T follicular helper cell (primary cell): Measurements from ENCODE around the gene FICD.
A peak's percentile ranks its signal among the peaks of the same experiment; 100 is the strongest.

Experiments used
- DNase-seq: peaks from one replicate; pipeline ENCODE4 v3.0.0-alpha.2; 2020; ENCODE audit warnings: low read depth

Gene FICD

DNA sequence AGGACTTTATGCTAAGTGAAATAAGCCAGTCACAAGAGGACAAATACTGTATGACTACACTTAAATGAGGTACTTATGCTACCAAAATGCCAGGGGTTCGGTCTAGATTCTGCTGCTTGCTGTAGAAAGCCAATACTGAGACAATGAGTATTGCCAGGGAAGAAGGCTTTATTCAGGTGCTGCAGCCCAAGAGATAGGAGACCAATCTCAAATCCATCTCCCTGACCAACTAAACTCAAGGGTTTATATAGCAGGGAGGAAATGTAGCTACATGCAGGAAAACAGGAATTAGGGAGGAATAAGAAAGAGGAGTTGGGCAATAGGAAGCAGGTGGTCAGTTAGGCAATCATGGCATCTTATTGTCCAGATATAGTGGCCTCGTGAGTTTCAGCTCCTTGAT is 12.2 kb upstream of the FICD start:
- no peak for DNase-seq

DNA sequence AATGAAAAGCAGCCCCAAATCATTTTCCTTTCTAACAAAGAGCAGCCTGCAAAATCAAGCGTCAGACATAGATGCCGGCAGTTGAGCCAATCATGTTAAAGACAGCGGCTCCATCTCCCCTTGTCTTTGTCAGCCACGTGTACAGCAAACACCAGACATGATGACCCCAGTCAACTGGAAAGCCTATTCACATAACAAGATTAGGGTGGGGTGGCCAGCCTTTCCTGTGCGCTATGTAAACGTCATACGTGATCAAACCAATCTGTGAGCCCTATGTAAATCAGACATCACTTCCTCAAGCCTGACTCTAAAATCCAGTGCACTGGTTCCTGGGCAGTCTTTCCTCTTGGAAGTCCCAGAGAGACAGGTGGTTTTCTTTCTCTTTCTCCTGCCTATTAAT is 9.9 kb upstream of the FICD start:
- DNase-seq: no peak

DNA sequence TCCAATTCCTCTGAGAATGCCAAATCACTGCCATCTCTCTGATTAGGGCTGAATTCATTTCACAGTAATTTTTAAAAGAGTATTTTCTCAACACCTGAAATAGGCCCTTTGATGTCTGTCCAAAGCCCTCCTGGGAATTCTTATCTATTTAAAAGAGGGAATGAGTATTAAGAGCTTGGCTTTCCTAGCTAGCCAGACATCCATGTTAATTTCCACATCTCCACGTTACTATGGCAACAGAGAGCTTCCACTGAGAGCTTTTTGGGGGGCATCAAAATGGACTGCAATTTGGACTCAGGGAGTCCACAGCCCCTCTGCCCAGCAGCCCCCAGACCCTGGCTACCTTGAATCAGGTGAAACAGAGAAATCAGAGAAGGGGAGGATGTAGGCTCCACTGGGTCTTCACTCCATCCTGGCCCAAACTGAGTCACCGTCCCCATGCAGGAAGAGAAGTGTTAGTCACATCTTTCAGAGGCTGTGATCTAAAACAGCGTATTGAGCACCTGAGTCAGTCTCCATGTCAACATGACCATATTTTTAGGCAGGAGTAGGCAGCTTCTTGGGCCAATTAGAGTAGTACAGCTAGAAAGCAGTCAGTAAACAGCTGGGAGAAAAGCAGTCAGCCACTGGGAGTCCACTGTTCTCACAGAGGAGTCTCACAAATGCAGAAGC is 7.0 kb upstream of the FICD start:
- DNase-seq: no peak

DNA sequence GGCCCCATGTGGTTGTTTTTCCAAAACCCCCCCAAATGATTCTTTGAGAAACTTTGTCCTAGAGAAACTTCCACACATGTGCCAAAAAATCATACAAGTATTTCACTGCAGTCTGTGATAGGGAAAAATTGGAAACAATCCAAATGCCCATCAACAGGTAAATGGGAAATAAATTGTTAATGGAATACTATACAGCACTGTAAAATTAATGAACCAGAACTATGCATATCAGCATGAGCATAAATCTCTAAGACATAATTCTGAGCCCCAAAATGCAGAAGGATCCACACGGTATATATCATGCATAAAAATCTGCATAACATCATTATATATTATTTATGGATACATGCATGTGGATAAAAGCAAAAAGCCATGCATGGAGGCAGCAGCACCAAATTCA is 5.3 kb upstream of the FICD start:
- no peak for DNase-seq

DNA sequence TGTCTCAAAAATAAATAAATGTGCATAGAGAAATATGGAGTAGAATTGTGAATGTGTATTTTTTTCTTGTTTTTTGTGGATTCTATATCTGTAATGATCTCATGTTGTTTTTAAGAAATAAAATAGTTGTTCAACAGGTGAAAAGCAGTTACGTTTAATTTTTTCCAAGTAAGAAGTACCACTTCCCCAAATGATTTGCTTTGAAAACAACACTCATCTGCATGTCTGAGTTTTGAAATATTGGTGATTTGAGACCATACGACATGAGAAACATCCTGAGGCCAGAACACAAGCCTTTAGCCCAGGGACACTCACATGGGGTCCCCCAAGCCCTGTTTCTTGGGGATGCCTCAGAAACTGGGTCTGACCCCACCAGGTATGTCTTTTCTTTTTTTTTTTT is 4.2 kb upstream of the FICD start:
- DNase-seq: no peak

DNA sequence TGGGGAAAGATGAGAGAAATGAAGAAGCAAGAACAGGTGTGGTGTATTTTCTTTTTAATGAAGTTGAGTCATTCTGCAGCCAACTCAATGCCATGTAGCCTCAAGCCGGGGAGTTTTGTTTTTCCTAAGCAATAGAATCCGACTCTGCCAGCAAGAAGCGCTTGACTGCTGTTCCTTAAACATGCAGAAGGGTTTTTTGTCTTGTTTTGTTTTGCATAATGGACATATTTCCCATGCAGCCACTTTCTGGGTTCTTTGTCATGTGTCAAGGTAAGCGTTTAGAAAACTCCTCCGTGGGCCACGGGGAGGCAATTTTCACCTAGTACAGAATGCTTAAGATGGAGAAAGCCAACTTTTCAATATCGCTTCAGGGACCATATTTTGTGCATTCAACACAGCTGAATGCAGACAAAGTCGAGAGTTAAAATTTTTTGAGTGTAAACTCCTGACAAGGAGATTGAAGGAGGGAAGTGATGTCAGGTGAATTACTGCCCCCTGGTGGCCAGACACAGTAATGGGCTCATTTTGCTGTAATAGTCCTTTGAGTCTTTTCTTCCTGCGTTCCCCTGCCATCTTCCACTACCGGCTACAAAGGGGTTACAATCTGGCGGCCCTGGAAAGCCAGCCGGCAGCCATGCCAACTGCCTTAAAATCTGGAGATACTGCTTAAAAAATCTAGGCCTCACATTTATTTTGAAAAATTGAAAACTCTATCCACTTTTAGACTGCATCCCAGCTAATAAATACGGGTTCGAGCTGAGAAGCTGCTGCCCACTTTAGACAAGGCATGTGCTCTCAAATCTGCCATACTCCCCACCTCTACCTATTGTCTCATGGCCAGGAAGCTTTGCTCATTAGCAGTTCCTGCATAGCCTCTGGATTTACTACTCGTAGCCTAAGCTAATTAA is 3.2 kb upstream of the FICD start:
- DNase-seq: peak; percentile 66

DNA sequence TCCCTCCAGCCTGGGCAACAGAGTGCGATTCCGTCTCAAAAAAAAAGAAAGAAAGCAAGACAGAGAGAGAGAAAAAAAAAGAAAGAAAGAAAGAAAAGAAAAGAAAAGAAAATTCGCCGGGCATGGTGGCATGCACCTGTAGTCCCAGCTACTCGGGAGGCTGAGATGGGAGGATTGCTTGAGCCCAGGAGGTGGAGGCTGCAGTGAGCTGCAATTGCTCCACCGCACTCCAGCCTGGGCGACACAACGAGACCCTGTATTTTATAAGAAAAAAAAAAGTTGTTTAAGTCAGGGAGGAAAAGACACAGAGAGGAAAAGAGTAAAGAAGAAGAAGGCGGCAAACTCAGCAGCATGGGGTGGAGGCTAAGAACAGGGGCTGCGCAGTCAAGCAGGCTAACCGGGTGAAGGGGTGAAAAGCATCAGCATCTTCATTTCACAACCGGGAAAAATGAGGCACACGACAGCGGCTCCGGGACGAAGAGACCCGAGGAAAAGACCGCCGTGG is 557 bp upstream of the FICD start:
- DNase-seq: no peak

DNA sequence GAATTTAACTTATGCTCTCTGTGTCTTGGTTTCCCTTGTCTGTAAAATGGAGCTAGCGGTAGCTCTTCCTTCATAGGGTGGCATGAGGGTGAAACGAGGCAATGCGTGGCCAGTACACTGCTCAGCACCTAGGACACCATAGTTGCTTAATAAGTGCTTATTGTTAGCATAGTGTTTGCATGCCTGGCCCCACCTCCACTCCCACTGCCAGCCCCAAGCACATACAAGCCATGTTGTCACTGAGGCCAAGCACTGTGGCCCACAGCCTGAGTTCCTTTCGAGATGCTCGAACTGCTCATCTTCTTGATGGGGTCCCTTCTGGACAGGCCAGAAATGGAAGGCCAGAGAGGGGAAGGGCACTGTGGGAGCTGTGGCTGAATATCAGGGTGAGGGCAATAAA is 839 bp downstream of the FICD start:
- DNase-seq: no peak

DNA sequence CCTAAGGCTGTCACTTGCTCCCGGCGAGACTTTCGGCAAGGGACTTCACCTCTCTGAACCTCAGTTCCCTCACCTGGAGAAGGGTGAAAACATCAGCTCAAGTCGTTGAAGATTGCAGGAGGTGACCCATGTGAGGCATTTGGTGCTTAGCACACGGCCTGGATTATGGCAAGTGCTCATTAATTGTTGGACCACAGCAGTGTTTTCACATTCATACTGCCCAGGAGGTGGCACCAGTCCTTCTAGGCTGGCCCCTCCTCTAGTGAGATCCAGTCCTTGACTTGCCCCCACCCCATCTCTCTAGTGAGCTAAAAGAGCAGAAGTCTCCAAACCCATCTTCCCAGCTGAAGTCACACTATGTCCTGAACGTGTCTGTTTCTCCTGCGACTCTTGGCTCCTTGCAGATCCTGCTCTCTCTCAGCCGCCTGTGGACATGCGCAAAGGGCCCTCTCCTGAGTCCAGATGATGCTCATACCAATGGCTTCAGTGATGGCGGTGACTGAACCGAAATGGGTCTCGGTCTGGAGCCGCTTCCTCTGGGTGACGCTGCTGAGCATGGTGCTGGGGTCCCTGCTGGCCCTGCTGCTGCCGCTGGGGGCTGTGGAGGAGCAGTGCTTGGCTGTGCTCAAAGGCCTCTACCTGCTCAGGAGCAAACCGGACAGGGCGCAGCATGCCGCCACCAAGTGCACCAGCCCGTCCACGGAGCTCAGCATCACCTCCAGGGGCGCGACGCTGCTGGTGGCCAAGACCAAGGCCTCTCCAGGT is 1.6 kb downstream of the FICD start:
- DNase-seq: no peak

DNA sequence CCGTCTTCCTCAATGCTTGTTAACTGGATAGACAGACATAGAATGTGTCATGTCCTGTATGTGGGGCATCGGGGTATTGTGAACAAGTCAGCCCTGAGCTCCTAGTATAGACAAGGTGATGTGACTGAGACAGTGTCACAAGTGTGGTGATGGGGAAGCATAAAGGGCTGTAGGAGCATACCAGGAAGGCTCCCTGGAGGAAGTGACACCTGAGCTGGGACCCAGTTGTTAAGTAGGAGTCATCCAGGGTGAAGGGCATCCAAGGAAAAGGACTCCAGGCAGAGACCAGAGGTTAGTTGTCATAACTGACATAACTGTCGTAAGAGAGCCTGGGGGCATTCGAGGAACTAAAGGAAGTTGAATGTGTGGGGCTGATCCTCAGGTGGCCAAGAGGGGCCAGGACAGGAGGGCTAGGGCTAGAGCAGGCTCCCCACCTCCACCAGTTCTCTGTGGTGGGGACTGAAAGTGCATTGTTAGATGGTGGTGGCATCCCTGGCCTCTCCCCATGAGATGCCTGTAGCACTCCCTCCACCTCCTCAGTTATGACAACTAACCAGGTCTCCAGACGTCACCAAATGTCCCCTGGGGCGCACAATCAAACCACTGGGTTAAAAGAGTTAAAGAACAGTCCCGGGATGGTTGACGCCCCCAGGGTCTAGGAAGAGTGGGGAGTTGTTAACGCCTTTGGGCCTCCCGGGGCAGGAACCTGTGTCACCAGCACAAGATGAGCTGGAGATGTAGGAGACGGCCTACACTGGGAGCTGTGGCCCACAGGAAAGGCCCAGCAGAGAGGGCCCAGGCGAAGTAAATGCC is 2.4 kb downstream of the FICD start:
- DNase-seq: no peak

DNA sequence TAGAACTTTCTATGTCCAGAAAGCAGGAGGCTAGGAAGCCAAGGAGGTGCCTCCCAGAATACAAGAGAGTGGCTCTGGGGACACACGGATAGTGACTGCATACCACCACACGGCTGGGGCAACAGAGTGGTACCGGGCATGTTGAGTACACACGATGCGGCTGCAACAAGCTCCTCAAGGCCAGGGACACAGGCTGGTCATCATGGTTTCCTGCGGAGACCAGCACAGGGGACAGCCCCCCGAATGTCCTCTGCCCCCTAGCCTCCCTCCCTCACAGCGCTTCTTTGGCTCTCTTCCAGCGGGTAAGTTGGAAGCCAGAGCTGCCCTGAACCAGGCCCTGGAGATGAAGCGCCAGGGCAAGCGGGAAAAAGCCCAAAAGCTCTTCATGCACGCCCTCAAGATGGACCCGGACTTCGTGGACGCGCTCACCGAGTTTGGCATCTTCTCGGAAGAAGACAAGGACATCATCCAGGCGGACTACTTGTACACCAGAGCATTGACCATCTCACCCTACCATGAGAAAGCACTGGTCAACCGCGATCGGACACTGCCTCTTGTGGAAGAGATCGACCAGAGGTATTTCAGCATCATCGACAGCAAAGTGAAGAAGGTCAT is 3.1 kb downstream of the FICD start:
- DNase-seq: no peak

DNA sequence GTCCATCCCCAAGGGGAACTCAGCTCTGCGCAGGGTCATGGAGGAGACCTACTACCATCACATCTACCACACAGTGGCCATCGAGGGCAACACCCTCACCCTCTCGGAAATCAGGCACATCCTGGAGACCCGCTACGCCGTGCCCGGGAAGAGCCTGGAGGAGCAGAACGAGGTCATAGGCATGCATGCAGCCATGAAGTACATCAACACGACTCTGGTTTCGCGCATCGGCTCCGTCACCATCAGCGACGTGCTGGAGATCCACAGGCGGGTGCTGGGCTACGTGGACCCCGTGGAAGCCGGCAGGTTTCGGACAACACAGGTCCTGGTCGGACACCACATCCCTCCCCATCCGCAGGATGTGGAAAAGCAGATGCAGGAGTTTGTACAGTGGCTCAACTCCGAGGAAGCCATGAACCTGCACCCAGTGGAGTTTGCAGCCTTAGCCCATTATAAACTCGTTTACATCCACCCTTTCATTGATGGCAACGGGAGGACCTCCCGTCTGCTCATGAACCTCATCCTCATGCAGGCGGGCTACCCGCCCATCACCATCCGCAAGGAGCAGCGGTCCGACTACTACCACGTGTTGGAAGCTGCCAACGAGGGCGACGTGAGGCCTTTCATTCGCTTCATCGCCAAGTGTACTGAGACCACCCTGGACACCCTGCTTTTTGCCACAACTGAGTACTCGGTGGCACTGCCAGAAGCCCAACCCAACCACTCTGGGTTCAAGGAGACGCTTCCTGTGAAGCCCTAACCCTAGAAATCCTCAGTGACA is 3.8 kb downstream of the FICD start:
- DNase-seq: no peak

DNA sequence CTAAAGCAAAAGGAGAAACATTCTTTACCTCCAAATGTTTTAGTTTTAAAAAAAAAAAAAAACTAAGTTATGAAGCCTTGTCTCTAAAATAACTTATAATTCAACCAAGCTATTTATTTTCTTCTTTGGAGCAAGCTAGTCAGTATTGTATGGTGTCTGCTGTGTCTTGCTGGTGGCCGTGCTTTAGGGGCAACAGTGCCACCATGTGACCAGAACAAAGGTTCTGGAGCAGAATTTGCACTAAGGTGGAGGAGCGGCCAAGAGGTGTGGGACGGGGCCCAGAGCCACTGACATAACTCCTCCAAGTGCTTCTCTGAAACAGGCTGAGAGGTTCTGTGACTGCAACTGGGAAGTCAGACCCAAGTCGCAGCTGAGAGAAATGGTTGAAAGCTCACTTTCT is 4.5 kb downstream of the FICD start:
- no peak for DNase-seq

DNA sequence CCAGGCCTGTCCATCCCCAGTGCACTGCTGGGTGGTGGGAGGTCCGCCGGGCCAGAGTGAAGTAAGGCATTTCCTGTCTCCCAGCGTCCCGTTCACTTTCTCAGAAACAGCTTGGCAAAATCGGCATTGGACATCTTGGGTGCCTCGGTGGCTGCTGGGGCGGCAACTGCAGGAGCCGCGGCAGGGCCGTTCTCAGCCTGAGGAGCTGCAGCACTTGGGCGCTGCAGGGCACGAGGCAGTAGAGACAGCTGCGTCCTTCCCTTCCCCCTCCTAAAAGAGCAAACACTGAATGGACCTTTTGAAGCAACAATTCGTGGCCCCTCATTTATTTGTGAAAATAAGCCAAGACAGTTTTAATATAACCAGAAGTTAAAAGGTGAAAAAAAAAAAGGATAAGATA is 8.3 kb downstream of the FICD start:
- DNase-seq: no peak

DNA sequence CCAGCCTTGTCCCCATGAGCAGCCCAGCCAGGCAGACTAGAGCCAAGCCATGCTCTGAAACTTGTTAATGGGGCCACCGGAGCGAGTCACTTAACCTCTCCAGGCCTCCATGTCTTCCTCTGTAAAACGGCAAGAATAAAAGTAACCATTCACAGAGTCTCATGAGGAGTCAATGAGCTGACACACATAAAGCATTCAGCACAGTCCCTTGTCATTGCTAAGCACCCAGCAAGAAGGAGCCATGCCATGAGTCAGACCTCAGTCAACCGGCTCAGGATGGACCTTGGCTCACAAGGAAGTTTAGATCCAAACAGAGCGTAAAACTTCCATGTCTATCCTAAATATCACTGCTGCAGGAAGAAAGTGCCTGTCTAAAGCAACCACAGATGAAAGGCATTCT is 10.6 kb downstream of the FICD start:
- DNase-seq: no peak

DNA sequence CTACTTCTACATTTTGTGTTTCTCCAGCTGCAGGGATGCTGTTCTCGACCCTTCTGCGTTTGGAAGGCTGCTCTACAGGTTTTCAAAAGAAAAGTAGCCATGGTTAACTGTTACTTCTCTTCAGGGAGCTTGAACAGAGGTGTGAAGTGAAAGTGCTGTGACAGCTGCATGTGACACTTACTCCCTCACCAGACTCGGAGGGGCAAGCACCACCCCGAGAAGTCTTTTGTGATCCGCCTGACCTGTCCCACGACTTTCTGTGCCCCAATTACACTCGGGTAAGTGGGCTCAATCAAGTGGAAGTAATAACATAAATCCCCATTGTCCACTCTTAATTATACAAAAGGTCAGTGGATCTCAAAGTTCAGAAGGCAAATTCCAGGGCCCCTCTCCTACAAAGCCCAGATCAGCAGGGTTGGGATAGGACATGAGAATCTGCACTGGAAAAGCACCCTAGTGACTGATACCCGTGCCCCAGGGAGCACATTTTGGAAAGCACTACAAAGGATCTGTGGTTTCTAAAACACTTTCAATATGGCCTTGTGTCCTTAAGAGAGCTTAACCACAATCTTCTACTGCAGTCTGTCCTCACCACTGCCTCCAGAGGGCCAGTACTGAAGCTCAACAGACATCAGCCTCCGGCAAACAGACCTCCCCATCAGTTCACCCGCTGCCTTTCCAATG is 11.5 kb downstream of the FICD start:
- no peak for DNase-seq

DNA sequence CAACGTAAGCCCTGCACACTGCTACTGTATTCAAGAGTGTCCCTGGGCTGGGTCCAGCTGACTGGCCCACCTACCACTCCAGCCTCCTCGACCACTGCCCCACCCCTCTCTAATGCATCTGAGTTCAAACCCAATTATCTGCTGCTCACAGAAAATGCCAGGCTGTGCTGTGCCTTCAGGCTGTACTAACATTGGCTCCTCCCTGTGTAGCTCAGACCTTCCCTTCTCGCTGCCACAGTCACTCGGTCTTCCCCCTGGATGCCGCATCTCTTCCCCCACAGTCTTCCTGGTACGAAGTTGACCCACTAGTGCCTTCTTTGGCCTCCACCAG is 12.1 kb downstream of the FICD start:
- DNase-seq: no peak

DNA sequence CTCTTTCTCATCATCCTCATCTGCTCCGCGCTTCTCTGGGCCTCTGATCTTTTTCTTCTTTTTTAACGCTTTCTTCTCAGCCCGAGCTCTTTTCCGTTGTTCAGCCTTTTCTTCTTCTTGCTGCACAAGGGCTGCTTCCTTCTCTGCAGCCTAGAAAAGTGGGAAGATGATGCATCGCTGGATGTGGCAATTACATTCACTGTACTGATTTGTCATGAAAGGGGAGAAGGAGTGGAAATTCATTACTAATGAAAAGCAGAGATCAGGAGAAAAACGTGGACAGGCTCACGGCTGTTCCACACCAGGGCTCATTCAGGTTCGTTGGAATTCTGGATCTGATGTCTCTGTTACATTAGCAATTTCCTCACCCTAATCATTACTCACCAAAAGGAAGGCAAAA is 15.1 kb downstream of the FICD start:
- DNase-seq: no peak

DNA sequence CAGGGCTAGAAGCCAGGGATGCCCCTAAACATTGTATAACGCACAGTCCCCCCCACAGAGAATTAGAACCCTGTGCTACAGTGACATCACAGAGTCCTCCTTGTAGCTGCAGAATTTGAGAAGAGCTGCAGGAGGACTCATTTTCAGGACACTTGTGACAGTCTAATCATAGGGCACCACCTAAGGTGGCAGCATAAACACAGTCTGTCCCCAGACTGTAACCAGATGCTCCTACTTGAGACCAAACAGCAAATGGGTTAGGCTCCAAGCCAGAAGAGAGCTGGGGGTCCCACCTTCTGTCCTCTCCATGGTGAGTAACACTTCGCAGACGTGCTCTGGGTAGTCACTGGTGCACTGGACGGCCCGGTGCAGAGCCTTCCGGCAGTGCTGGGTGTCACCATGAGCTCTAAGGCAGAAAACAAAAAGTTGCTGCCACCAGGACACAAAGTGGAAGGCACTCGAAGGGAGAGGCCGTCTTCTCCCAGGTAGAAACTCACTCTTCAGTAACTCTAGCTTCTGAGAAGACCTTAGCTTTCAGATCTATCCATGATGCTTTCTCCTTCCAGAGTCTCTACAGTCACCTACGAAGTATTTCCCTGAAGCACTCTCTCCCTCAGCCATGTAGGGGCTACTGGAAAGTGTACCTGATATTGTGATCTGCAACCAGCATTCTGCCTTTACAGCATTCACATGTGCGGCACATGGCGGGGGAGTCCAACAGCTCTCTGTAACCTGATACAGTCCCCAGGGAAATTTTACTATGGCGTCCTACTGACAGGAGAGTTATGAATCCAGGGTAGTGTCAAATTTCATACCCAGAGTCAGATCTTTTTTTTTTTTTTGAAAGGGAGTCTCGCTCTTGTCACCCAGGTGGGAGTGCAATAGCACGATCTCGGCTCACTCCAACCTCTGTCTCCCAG is 17.1 kb downstream of the FICD start:
- DNase-seq: no peak
